Activated CD4-positive, CD25-positive, alpha-beta regulatory T cell (primary cell): ENCODE measurements around the gene SERPINA3.
"Not testable (repeated sequence)": the region's sequence is repeated elsewhere in the genome, so short reads cannot be mapped to it uniquely, and the experiment has no call there.

Experiments used
- DNase-seq, 4 experiments: peaks; one replicate each; lab custom pipeline; 2025; lab: John Stamatoyannopoulos, UW

SERPINA3 gene

DNA sequence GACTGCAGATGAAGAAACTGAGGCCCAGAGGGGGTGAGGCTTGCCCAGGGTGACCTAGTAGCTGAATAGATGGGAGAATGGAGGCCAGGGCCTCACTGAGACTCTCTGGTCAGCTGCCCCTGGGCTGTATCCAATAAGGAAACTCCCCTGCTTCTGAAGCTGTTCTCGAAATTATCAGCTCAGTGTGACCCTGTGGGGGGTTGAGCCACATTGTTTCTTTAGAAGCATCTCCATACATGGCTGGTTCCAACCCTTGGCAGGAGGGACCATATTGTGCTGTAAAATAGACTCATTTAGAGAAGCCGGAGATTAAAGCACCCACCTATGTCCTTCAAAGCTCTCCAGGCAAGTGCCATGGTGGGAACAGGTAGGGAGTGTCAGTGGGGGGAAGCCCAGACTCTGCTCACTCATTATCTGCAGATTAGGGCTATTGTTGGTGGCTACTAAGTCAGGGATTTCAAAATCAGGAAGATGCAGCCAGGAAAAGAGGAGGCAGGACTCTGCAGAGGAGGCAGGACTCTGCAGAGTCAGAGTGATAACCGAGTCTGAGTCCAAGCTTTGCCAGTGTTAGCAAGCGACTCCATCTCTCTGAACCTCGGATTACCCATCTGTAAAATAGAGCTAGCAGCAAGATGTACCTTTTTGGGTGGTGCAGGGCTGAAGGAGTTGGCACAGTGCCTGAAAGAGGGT, 27.5 kb upstream of the SERPINA3 start:
- DNase-seq: no peak

DNA sequence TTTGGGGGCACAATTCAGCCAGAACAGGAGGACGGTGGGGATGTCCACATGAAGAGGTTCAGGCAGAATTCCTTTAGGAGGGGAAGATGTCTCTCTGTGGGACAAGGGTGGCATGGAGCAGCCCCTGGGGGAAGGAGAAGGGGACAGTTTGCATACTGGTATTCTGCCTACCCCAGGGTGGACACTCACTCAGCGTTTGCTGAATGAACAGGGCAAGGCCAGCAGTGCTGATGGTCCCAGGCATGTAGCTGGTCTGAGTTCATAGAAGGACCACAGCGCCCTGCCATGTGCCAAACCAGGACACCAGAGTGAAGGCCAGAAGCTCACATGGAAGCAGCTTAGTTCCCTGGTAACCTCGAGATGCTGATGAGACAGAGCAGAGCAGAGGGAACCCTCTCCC, 25.6 kb upstream of the SERPINA3 start:
- no peak for DNase-seq

GRCh38 chr14:94588311-94588710, 23.9 kb upstream of the SERPINA3 start:
- no peak for DNase-seq

GRCh38 chr14:94591073-94591472, 21.1 kb upstream of the SERPINA3 start:
- no peak for DNase-seq

DNA sequence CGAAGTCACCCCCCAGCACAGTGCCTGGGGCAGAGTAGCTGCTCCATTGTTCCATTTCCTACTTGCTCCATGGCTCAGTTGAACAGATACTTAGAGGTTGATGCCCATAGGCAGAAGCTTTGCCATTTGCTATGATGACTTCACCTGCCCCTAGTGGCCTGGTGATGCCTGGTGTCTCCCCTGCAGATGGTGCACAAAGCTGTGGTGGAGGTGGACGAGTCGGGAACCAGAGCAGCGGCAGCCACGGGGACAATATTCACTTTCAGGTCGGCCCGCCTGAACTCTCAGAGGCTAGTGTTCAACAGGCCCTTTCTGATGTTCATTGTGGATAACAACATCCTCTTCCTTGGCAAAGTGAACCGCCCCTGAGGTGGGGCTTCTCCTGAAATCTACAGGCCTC, 20.3 kb upstream of the SERPINA3 start:
- DNase-seq: no peak

- no peak for DNase-seq
Measured at GRCh38 chr14:94592457-94592856, 19.7 kb upstream of the SERPINA3 start.

- DNase-seq: no peak
Measured at GRCh38 chr14:94593376-94593748, 18.8 kb upstream of the SERPINA3 start.

DNA sequence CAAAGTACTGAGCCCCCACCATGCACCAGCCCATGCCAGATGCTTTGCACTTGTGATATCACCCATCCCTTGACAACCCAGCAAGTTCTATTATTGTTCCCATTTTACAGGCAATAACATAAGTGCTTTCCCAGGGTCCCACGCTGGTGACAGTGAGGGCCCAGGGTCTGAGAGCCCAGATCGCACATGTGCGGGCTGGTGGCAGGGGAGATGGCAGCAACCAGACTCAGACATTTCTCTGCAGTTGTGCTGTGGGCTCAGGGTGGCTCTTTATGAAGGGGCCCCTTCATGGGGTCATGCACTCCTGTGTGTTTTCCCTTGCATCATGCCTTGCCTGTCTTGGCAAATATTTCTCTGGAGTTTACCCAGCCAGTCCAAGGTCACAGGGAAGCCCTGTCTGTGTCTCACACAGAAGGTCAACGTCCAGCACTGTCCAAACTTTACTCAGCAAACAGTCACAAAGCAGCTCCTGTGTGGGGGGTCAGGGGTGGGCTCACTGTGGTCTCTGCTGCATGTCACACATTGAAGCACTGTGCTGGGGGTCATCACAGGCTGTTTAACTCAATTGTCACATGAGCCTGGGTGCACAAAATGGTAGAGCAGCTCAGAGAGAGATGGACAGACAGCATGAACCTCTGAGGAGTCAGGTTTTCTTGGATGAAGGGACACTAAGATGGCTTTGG, 18.3 kb upstream of the SERPINA3 start:
- no peak for DNase-seq

GRCh38 chr14:94594441-94594840, 17.8 kb upstream of the SERPINA3 start:
- DNase-seq: no peak

- no peak for DNase-seq
Measured at GRCh38 chr14:94595912-94596311, 16.3 kb upstream of the SERPINA3 start.

GRCh38 chr14:94596361-94596760, 15.8 kb upstream of the SERPINA3 start:
- DNase-seq: no peak

- DNase-seq: no peak
Measured at GRCh38 chr14:94597788-94598187, 14.4 kb upstream of the SERPINA3 start.

DNA sequence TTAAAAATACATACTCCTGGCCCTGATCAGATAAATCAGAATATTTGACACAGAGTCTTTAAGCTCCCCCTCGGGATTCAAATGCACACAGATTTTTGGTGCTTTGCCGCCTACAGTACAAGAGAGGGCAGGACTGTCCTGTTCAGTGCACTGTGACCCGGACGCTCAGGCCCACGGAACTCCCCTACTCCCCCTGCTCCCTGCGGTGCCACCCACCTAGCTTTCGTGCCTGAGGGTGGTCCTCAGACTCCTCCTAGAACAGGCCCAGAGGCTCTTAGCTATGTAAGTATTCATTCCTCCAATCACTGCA, 13.7 kb upstream of the SERPINA3 start:
- no peak for DNase-seq

- DNase-seq: no peak
Measured at GRCh38 chr14:94598816-94599655, 13.2 kb upstream of the SERPINA3 start.

DNA sequence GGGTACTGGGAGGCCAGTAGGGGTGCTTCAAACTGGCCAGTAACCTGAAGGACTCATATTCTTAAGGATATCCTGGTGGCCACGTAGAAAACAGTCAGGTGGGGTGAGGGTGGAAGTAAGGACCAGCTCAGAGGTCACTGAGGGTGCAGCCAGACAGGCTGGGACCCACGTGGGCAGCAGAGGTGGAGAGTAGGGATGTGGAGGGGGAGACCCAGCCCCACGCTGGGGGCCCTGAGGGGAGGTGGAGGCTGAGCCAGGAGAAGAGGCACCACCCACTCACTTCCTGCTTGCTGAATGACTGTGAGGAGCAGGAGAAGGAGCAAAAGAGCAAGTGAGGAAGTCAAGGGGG, 12.6 kb upstream of the SERPINA3 start:
- no peak for DNase-seq

DNA sequence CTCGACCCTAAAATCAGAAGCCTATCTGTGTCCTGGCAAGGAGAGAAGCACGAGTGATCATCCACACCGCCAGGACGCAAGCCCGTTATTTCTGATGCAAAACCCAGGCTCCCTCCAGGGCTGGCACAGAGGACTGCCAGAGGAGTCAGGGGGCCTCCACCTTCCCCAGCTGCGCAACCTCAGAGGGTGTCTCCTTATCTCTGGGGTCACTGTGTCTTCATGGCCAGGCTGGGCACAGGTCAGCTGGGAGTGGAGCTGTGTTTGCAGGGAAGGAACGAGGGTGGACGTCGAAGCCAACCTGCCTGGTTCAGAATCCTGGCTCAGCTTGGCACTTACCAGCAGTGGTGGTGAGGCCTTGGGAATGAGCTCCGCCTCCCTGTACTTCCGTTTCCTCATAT, 12.0 kb upstream of the SERPINA3 start:
- no peak for DNase-seq

GRCh38 chr14:94601884-94602391, 10.3 kb upstream of the SERPINA3 start:
- no peak for DNase-seq

DNA sequence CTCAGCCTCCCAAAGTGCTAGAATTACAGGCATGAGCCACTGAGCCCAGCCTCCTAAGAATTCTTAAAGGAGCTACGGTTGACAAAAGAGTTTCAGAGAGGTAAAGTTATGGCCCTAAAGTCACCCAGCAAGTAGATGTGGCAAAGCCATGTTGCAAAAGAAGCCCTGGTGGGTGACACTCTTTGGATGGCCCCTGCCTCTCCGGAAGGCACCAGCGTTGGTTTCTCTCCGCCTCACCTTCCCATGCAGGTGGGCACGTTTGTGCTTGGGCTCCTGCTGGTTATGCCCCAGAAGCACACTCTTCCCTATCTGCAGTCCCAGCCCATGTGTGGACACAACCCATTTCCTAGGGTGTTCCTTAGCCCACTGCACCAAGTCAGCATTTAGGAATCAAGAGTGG, 9.5 kb upstream of the SERPINA3 start:
- DNase-seq: no peak

- no peak for DNase-seq
Measured at GRCh38 chr14:94605361-94605760, 6.8 kb upstream of the SERPINA3 start.

DNA sequence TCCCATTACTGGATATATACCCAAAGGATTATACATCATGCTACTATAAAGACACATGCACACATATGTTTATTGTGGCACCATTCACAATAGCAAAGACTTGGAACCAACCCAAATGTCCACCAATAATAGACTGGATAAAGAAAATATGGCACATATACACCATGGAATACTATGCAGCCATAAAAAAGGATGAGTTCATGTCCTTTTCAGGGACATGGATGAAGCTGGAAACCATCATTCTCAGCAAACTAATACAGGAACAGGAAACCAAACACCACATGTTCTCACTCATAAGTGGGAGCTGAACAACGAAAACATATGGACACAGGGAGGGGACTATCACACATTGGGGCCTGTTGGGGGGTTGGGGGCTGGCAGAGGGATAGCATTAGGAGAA, 3.2 kb upstream of the SERPINA3 start:
- not testable (repeated sequence) for DNase-seq

DNA sequence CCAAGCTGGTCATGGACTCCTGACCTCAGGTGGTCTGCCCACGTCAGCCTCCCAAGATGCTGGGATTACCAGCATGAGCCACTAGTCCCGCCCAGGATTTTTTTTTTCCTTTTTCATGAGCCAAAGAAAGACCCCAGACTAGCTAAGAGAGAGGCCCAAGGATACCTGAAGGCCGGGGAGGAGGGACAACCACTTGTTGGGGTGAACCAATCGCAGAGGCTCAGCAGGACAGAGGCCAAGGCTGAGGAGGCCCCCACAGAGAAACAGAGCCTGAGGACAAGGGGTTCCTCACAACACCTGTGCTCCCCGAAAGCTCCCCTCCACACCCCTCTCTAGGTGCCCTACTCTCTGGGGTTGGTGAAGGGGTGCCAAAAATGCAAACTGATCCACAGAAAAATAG, 1.0 kb upstream of the SERPINA3 start:
- no peak for DNase-seq

- no peak for DNase-seq
Measured at GRCh38 chr14:94612580-94613554, 676 bp downstream of the SERPINA3 start.
